IMR-90 (cell line): ENCODE results near the gene RELT. TPM values are rescaled to one million over a fixed set of nuclear protein-coding genes. Genes with fewer than 3 reads are reported as not detected.

Source experiments
- ATAC-seq: fragments of 200-7000 bp; cut with Tn5 transposase; 2 replicates; pipeline ENCODE4 v1.9.1; 2020; ENCODE audit warnings: low read depth, mild to moderate bottlenecking, moderate library complexity
- BruUV-seq: library from RNA; stranded (reverse); fragments of 400-500 nt; replicated peaks from 2 replicates; lab custom pipeline; 2021; lab: Mats Ljungman, UMichigan
- CTCF ChIA-PET: fragments of 300-600 bp; formaldehyde crosslinking; extraction: SDS; loops from one replicate; lab custom pipeline; 2021; ENCODE audit warnings: antibody characterized with exemption; lab: Yijun Ruan, JAX
- POLR2A ChIA-PET: fragments of 300-600 bp; sonication (Branson Sonifier 250); formaldehyde crosslinking; loops from one replicate; lab custom pipeline; 2022; ENCODE audit warnings: antibody characterized with exemption; ENCODE audit not compliant: unreplicated experiment; lab: Charles Lee
- DNase-seq: peaks from one replicate; pipeline ENCODE4 v3.0.0; 2013
- H2AFZ ChIP-seq: replicated peaks from 2 replicates; pipeline ENCODE3; 2013; ENCODE audit warnings: low read length, mild to moderate bottlenecking; ENCODE audit not compliant: poor library complexity
- H2AK5ac ChIP-seq: 2 replicates; pipeline ENCODE4 v1.6.1; 2013; ENCODE audit warnings: low read depth, low read length, inconsistent platforms
- H2AK9ac ChIP-seq: replicated peaks from 2 replicates; pipeline ENCODE3; 2013; ENCODE audit warnings: mild to moderate bottlenecking, low read depth, low read length, moderate library complexity; ENCODE audit not compliant: poor library complexity
- H2BK120ac ChIP-seq: 2 replicates; pipeline ENCODE4 v1.6.1; 2013; ENCODE audit warnings: low read depth, low read length, inconsistent platforms
- H2BK15ac ChIP-seq: 3 replicates; pipeline ENCODE4 v1.6.1; 2013; ENCODE audit warnings: low read depth, low read length, inconsistent platforms
- H2BK20ac ChIP-seq: 2 replicates; pipeline ENCODE4 v1.6.1; 2013; ENCODE audit warnings: low read depth, mild to moderate bottlenecking, inconsistent platforms, low read length, moderate library complexity
- H2BK5ac ChIP-seq: 2 replicates; pipeline ENCODE4 v1.6.1; 2013; ENCODE audit warnings: mild to moderate bottlenecking, low read depth, low read length, inconsistent platforms; ENCODE audit not compliant: poor library complexity, severe bottlenecking
- H3K14ac ChIP-seq: replicated peaks from 2 replicates; pipeline ENCODE4 v1.6.1; 2013; ENCODE audit warnings: low read depth, low read length, inconsistent platforms
- H3K18ac ChIP-seq: 2 replicates; pipeline ENCODE4 v1.6.1; 2013; ENCODE audit warnings: low read depth, low read length, control low read depth
- H3K23ac ChIP-seq: 2 replicates; pipeline ENCODE4 v1.6.1; 2013; ENCODE audit warnings: low read depth, low read length, inconsistent platforms
- H3K27ac ChIP-seq: 2 replicates; pipeline ENCODE4 v1.5.1; 2013; ENCODE audit warnings: mild to moderate bottlenecking, control low read depth, low read length; ENCODE audit not compliant: insufficient read depth
- H3K27me3 ChIP-seq: 2 replicates; pipeline ENCODE4 v1.6.1; 2013; ENCODE audit warnings: low read length; ENCODE audit not compliant: control insufficient read depth, insufficient read depth
- H3K36me3 ChIP-seq: 2 replicates; pipeline ENCODE4 v1.6.1; 2013; ENCODE audit warnings: low read length, mixed read lengths; ENCODE audit not compliant: control insufficient read depth, insufficient read depth
- H3K4ac ChIP-seq: 2 replicates; pipeline ENCODE4 v1.6.1; 2013; ENCODE audit warnings: low read depth, low read length, inconsistent platforms
- H3K4me1 ChIP-seq: 2 replicates; pipeline ENCODE4 v1.6.1; 2013; ENCODE audit warnings: low read length, mixed read lengths; ENCODE audit not compliant: control insufficient read depth, insufficient read depth
- H3K4me2 ChIP-seq: 2 replicates; pipeline ENCODE4 v1.6.1; 2013; ENCODE audit warnings: low read depth, mild to moderate bottlenecking, control low read depth, low read length, moderate library complexity
- H3K4me3 ChIP-seq: 2 replicates; pipeline ENCODE4 v1.5.1; 2013; ENCODE audit warnings: low read depth, mild to moderate bottlenecking, control low read depth, low read length, moderate library complexity; ENCODE audit not compliant: insufficient read depth
- H3K56ac ChIP-seq: 2 replicates; pipeline ENCODE4 v1.6.1; 2013; ENCODE audit warnings: low read length, inconsistent platforms; ENCODE audit not compliant: insufficient read depth; ENCODE audit errors: extremely low read depth
- H3K79me1 ChIP-seq, 2 experiments: 2 replicates each; pipeline ENCODE4 v1.6.1; 2013; ENCODE audit warnings: low read length in 2 of 2, inconsistent platforms in 1 of 2, low read depth in 1 of 2
- H3K9ac ChIP-seq: 2 replicates; pipeline ENCODE4 v1.6.1; 2013; ENCODE audit warnings: low read depth, low read length, control low read depth
- H3K9me1 ChIP-seq: 2 replicates; pipeline ENCODE4 v1.6.1; 2013; ENCODE audit warnings: low read length, inconsistent platforms; ENCODE audit not compliant: insufficient read depth
- H3K9me3 ChIP-seq: 2 replicates; pipeline ENCODE4 v1.6.1; 2013; ENCODE audit warnings: low read length; ENCODE audit not compliant: control insufficient read depth, insufficient read depth
- H4K20me1 ChIP-seq: 2 replicates; pipeline ENCODE4 v1.6.1; 2013; ENCODE audit warnings: low read length, inconsistent platforms; ENCODE audit not compliant: insufficient read depth
- H4K5ac ChIP-seq: 2 replicates; pipeline ENCODE4 v1.6.1; 2013; ENCODE audit warnings: mild to moderate bottlenecking, low read depth, low read length, control low read depth
- H4K8ac ChIP-seq, 2 experiments: 2 replicates each; pipeline ENCODE4 v1.6.1; 2013; ENCODE audit warnings: low read depth in 2 of 2, low read length in 2 of 2, control low read depth in 1 of 2, inconsistent platforms in 1 of 2
- H4K91ac ChIP-seq: 2 replicates; pipeline ENCODE4 v1.6.1; 2013; ENCODE audit warnings: low read depth, low read length, inconsistent platforms; ENCODE audit not compliant: insufficient read depth
- CHD1 ChIP-seq: IDR thresholded peaks from 2 replicates; pipeline ENCODE4 v1.6.1; 2012; ENCODE audit warnings: low read depth, low read length, improper control_type of control experiment
- NFE2L2 ChIP-seq: fragments of 150-350 bp; IDR thresholded peaks from 2 replicates; pipeline ENCODE4 v1.6.1; 2016; ENCODE audit warnings: low read depth, mild to moderate bottlenecking, low read length
- RCOR1 ChIP-seq: IDR thresholded peaks from 2 replicates; pipeline ENCODE4 v1.6.1; 2012; ENCODE audit warnings: mild to moderate bottlenecking, low read length, improper control_type of control experiment; ENCODE audit not compliant: insufficient replicate concordance
- WGBS, 2 experiments: methylation state at CpG; one replicate each; pipeline versions ENCODE4 v1.1.5 to v1.1.7; 2013; ENCODE audit warnings: missing lambda C conversion rate in 2 of 2; ENCODE audit not compliant: insufficient read length in 1 of 2; ENCODE audit errors: extremely low coverage in 2 of 2; 5-methylcytosine and 5-hydroxymethylcytosine counted together
- dilution Hi-C: fragments of 300-500 bp; cut with HindIII; formaldehyde crosslinking; loops from one replicate; pipeline ENCODE4 v1.14.3; 2018; ENCODE audit warnings: low sequenced_read_pairs; ENCODE audit not compliant: unreplicated experiment
- in situ Hi-C: fragments of 300-500 bp; cut with MboI; formaldehyde crosslinking; loops from 3 replicates; pipeline ENCODE4 v1.14.3; 2019; ENCODE audit warnings: low sequenced_read_pairs, inconsistent platforms, mixed read lengths
- intact Hi-C: fragments of 100-400 bp; cut with micrococcal nuclease; formaldehyde crosslinking; loops from 2 replicates; pipeline ENCODE4 v1.10.0; 2022
- polyA plus RNA-seq, 3 experiments: library from polyadenylated mRNA; depleted of rRNA; stranded (reverse); fragments of >200 nt; gene quantifications; 2 replicates each; pipeline ENCODE4 v1.2.3, GENCODE V29; 2012; ENCODE audit warnings: low replicate concordance in 1 of 3
- total RNA-seq: library from RNA; depleted of rRNA; stranded (reverse); fragments of >200 nt; gene quantifications from 2 replicates; pipeline ENCODE4 v1.2.3, GENCODE V29; 2012

RELT gene
- total and polyA plus RNA-seq, 2 of the 4 experiments (the other 2 are of a cell fraction), result 2.3 to 5.3 TPM

DNA sequence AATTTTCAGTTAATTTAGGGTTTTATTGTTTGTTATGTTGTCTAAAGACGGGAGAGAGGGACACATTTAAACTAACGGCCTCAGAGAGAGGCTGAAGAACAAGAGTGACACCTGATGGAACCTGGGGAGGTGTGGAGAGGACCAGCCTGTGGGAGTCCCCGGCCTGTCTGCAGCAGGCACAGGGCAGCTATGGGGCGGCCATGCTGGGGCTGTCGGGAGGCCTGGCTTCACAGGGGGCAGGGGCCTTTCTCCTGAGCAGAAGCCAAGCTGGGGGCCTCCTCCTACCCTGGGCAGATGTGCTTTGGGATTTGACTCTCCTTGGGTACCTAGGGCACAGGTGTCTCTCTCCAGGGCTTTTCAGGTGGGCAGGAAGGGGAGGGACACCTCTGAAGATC lies 21.9 kb downstream of the RELT start:
- no peak overlapping the region for H2BK5ac ChIP-seq
- H3K18ac ChIP-seq, result no peak overlapping the region
- dilution Hi-C loops, result no loop called here
- H3K4ac ChIP-seq, result no peak overlapping the region
- intact Hi-C loops, result no loop called here
- H3K14ac ChIP-seq, result no peak overlapping the region
- H3K36me3 ChIP-seq, result peaks cover 3% of the 10 kb centered on the region; the same call in 1 of the 2 replicates
- no peak overlapping the region for H2BK20ac ChIP-seq
- no peak overlapping the region for H4K91ac ChIP-seq
- CTCF ChIA-PET, result no interaction called here
- peaks cover 6% of the 10 kb centered on the region; the same call in 1 of the 2 replicates for H3K4me1 ChIP-seq
- no peaks in the 10 kb centered on the region for H3K9me3 ChIP-seq
- H3K56ac ChIP-seq, result no peak overlapping the region
- no peak overlapping the region for H3K23ac ChIP-seq
- ATAC-seq (no peak), DNase-seq (no peak)
- no peak overlapping the region for H4K5ac ChIP-seq
- H3K9me1 ChIP-seq, result no peaks in the 10 kb centered on the region; the same call in none of the 2 replicates
- POLR2A ChIA-PET, result no interaction called here
- H2AFZ ChIP-seq, result no peak overlapping the region
- H3K4me3 ChIP-seq, result no peak overlapping the region
- no peak overlapping the region for H3K27ac ChIP-seq
- BruUV-seq, result no TSS peak
- TF ChIP-seq CHD1, result no peak
- no peak for TF ChIP-seq RCOR1
- no peak for TF ChIP-seq NFE2L2
- no peaks in the 10 kb centered on the region for H3K27me3 ChIP-seq
- peaks cover 0 to 4% of the 10 kb centered on the region in 2 experiments; a peak in 1 of 4 replicates for H3K79me1 ChIP-seq
- H2BK15ac ChIP-seq, result no peak overlapping the region
- no peak overlapping the region for H3K4me2 ChIP-seq
- peaks cover 8% of the 10 kb centered on the region for H4K20me1 ChIP-seq
- WGBS, 2 experiments, result no CpG with 5 or more reads among the region's 5 CpGs
- H2AK9ac ChIP-seq, result no peak overlapping the region
- in situ Hi-C loops, result no loop called here
- H3K9ac ChIP-seq, result no peak overlapping the region
- H2BK120ac ChIP-seq, result no peak overlapping the region
- no peak overlapping the region for H2AK5ac ChIP-seq
- H4K8ac ChIP-seq, result no peak overlapping the region
